HepG2 (cell line): ENCODE measurements around the gene SMYD4. TPM values are rescaled to one million over a fixed set of nuclear protein-coding genes. Genes with fewer than 3 reads are reported as not detected.
A peak's percentile ranks its signal among the peaks of the same experiment; 100 is the strongest.

ENCODE experiments used
- ARNT ChIP-seq: fragments of 450-650 bp; IDR thresholded peaks from 2 replicates; pipeline ENCODE4 v1.6.1; 2017
- ATAD3A ChIP-seq: sonication (generic); formaldehyde crosslinking; IDR thresholded peaks from 2 replicates; pipeline ENCODE4 v1.4.0; 2020; ENCODE audit warnings: missing genetic modification reagents
- ATF1 ChIP-seq: IDR thresholded peaks from 2 replicates; pipeline ENCODE4 v1.6.1; 2016; ENCODE audit warnings: mild to moderate bottlenecking, control low read depth
- CEBPB ChIP-seq: IDR thresholded peaks from 2 replicates; pipeline ENCODE4 v1.6.1; 2011; ENCODE audit warnings: low read depth, low read length, improper control_type of control experiment, borderline replicate concordance
- FOSL2 ChIP-seq: sonication (generic); formaldehyde crosslinking; IDR thresholded peaks from 2 replicates; pipeline ENCODE4 v1.4.0; 2020; ENCODE audit warnings: missing genetic modification reagents
- HMG20B ChIP-seq: conservative IDR thresholded peaks from 2 replicates; pipeline ENCODE4 v1.6.1; 2016; ENCODE audit warnings: missing genetic modification reagents, missing compliant biosample characterization
- PHF8 ChIP-seq: sonication (generic); formaldehyde crosslinking; IDR thresholded peaks from 2 replicates; pipeline ENCODE4 v1.5.0; 2020; ENCODE audit warnings: missing genetic modification reagents
- RARA ChIP-seq: IDR thresholded peaks from 2 replicates; pipeline ENCODE4 v1.6.1; 2016; ENCODE audit warnings: missing genetic modification reagents, missing compliant biosample characterization
- ZNF12 ChIP-seq: sonication (generic); formaldehyde crosslinking; IDR thresholded peaks from 2 replicates; pipeline ENCODE4 v1.5.0; 2020; ENCODE audit warnings: missing genetic modification reagents
- ZNF451 ChIP-seq: sonication (generic); formaldehyde crosslinking; IDR thresholded peaks from 2 replicates; pipeline ENCODE4 v1.5.0; 2020; ENCODE audit warnings: mild to moderate bottlenecking, missing genetic modification reagents
- ZNF549 ChIP-seq: sonication (generic); formaldehyde crosslinking; IDR thresholded peaks from 2 replicates; pipeline ENCODE4 v1.5.0; 2020; ENCODE audit warnings: missing genetic modification reagents
- ZNF598 ChIP-seq: sonication (generic); formaldehyde crosslinking; IDR thresholded peaks from 2 replicates; pipeline ENCODE4 v1.5.1; 2020; ENCODE audit warnings: mild to moderate bottlenecking, missing genetic modification reagents, borderline replicate concordance
- polyA plus RNA-seq, 8 experiments: library from polyadenylated mRNA; depleted of rRNA in 3 of 8; stranded (reverse) in 7 of 8; unstranded in 1 of 8; fragments of >200 nt; fragmentation: Illumina TruSeq in 4 of 8; extraction: Trizol in 4 of 8; gene quantifications; 2 replicates each; pipeline versions ENCODE4 v1.2.1 to v1.2.3, GENCODE V29; 2011 to 2016; ENCODE audit warnings: low read depth in 4 of 8, missing spikeins in 1 of 8, mixed read lengths in 1 of 8; ENCODE audit not compliant: insufficient read depth in 1 of 8
- total RNA-seq, 5 experiments: library from RNA; depleted of rRNA; stranded (reverse); fragments of >200 nt; fragmentation: Illumina TruSeq; extraction: Trizol; gene quantifications; 2 replicates each; pipeline ENCODE4 v1.2.3, GENCODE V29; 2016; ENCODE audit warnings: low read depth in 1 of 5
- TF ChIP-seq, protein P1 (sequence below): sonication (generic); formaldehyde crosslinking; IDR thresholded peaks from 2 replicates; pipeline ENCODE4 v1.9.0; 2021; ENCODE audit warnings: mild to moderate bottlenecking, missing genetic modification reagents
- TF ChIP-seq, protein P2 (sequence below): sonication (generic); formaldehyde crosslinking; IDR thresholded peaks from 2 replicates; pipeline ENCODE4 v1.4.0; 2020; ENCODE audit warnings: missing genetic modification reagents, borderline replicate concordance
- TF ChIP-seq, protein P3 (sequence below): sonication (generic); formaldehyde crosslinking; IDR thresholded peaks from 2 replicates; pipeline ENCODE4 v1.4.0; 2020; ENCODE audit warnings: mild to moderate bottlenecking, low read depth, missing genetic modification reagents
- TF ChIP-seq, protein P4 (sequence below): sonication (generic); formaldehyde crosslinking; IDR thresholded peaks from 2 replicates; pipeline ENCODE4 v1.4.0; 2020; ENCODE audit warnings: missing genetic modification reagents, borderline replicate concordance
- TF ChIP-seq, protein P5 (sequence below): sonication (generic); formaldehyde crosslinking; IDR thresholded peaks from 2 replicates; pipeline ENCODE4 v1.5.0; 2020; ENCODE audit warnings: missing genetic modification reagents

The SMYD4 gene
- total and polyA plus RNA-seq, 2 of the 13 experiments (the other 11 are each of a cell fraction or from before 2014, with no cell fraction given), result 7.4 to 11.3 TPM

DNA sequence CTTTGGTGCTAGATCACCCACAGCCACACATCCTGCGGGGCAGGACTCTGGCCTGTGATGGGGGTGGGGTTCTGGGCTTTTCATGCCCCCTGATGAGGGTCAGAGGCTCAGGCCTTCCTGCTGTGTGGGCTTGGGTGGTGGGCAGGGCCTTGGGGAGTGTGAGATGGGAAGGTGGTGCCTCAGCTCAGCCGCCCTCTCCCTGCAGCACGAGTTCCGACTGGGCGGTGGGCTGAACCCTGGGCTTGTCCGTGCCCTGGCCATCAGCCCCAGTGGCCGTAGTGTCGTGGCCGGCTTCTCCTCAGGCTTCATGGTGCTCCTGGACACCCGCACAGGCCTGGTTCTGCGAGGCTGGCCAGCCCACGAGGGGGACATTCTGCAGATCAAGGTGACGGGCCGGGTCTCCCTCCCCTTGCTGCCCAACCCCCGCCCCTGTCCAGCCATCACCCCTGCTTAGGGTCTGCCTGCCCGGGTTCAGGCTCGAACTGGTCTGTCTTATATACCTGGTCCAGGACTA is 93.8 kb downstream of the SMYD4 start (continued):
- TF ChIP-seq, protein P1, sequence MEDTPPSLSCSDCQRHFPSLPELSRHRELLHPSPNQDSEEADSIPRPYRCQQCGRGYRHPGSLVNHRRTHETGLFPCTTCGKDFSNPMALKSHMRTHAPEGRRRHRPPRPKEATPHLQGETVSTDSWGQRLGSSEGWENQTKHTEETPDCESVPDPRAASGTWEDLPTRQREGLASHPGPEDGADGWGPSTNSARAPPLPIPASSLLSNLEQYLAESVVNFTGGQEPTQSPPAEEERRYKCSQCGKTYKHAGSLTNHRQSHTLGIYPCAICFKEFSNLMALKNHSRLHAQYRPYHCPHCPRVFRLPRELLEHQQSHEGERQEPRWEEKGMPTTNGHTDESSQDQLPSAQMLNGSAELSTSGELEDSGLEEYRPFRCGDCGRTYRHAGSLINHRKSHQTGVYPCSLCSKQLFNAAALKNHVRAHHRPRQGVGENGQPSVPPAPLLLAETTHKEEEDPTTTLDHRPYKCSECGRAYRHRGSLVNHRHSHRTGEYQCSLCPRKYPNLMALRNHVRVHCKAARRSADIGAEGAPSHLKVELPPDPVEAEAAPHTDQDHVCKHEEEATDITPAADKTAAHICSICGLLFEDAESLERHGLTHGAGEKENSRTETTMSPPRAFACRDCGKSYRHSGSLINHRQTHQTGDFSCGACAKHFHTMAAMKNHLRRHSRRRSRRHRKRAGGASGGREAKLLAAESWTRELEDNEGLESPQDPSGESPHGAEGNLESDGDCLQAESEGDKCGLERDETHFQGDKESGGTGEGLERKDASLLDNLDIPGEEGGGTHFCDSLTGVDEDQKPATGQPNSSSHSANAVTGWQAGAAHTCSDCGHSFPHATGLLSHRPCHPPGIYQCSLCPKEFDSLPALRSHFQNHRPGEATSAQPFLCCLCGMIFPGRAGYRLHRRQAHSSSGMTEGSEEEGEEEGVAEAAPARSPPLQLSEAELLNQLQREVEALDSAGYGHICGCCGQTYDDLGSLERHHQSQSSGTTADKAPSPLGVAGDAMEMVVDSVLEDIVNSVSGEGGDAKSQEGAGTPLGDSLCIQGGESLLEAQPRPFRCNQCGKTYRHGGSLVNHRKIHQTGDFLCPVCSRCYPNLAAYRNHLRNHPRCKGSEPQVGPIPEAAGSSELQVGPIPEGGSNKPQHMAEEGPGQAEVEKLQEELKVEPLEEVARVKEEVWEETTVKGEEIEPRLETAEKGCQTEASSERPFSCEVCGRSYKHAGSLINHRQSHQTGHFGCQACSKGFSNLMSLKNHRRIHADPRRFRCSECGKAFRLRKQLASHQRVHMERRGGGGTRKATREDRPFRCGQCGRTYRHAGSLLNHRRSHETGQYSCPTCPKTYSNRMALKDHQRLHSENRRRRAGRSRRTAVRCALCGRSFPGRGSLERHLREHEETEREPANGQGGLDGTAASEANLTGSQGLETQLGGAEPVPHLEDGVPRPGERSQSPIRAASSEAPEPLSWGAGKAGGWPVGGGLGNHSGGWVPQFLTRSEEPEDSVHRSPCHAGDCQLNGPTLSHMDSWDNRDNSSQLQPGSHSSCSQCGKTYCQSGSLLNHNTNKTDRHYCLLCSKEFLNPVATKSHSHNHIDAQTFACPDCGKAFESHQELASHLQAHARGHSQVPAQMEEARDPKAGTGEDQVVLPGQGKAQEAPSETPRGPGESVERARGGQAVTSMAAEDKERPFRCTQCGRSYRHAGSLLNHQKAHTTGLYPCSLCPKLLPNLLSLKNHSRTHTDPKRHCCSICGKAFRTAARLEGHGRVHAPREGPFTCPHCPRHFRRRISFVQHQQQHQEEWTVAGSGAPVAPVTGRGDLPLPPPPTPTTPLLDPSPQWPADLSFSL (CRISPR knock-in tag), result no peak
- no peak for TF ChIP-seq PHF8 (CRISPR knock-in tag)
- TF ChIP-seq, protein P2, sequence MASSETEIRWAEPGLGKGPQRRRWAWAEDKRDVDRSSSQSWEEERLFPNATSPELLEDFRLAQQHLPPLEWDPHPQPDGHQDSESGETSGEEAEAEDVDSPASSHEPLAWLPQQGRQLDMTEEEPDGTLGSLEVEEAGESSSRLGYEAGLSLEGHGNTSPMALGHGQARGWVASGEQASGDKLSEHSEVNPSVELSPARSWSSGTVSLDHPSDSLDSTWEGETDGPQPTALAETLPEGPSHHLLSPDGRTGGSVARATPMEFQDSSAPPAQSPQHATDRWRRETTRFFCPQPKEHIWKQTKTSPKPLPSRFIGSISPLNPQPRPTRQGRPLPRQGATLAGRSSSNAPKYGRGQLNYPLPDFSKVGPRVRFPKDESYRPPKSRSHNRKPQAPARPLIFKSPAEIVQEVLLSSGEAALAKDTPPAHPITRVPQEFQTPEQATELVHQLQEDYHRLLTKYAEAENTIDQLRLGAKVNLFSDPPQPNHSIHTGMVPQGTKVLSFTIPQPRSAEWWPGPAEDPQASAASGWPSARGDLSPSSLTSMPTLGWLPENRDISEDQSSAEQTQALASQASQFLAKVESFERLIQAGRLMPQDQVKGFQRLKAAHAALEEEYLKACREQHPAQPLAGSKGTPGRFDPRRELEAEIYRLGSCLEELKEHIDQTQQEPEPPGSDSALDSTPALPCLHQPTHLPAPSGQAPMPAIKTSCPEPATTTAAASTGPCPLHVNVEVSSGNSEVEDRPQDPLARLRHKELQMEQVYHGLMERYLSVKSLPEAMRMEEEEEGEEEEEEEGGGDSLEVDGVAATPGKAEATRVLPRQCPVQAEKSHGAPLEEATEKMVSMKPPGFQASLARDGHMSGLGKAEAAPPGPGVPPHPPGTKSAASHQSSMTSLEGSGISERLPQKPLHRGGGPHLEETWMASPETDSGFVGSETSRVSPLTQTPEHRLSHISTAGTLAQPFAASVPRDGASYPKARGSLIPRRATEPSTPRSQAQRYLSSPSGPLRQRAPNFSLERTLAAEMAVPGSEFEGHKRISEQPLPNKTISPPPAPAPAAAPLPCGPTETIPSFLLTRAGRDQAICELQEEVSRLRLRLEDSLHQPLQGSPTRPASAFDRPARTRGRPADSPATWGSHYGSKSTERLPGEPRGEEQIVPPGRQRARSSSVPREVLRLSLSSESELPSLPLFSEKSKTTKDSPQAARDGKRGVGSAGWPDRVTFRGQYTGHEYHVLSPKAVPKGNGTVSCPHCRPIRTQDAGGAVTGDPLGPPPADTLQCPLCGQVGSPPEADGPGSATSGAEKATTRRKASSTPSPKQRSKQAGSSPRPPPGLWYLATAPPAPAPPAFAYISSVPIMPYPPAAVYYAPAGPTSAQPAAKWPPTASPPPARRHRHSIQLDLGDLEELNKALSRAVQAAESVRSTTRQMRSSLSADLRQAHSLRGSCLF, result no peak
- TF ChIP-seq ATF1 (CRISPR knock-in tag), result no peak
- no peak for TF ChIP-seq ARNT
- TF ChIP-seq HMG20B (CRISPR knock-in tag), result no peak
- TF ChIP-seq ZNF12 (CRISPR knock-in tag), result no peak
- TF ChIP-seq, protein P3, sequence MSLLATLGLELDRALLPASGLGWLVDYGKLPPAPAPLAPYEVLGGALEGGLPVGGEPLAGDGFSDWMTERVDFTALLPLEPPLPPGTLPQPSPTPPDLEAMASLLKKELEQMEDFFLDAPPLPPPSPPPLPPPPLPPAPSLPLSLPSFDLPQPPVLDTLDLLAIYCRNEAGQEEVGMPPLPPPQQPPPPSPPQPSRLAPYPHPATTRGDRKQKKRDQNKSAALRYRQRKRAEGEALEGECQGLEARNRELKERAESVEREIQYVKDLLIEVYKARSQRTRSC (CRISPR knock-in tag), result no peak
- TF ChIP-seq RARA (CRISPR knock-in tag), result no peak
- no peak for TF ChIP-seq CEBPB
- peak; percentile 21; the same call in 1 of the 2 replicates for TF ChIP-seq ZNF598 (CRISPR knock-in tag)
- TF ChIP-seq FOSL2, result no peak
- TF ChIP-seq ATAD3A (CRISPR knock-in tag), result no peak
- TF ChIP-seq, protein P4, sequence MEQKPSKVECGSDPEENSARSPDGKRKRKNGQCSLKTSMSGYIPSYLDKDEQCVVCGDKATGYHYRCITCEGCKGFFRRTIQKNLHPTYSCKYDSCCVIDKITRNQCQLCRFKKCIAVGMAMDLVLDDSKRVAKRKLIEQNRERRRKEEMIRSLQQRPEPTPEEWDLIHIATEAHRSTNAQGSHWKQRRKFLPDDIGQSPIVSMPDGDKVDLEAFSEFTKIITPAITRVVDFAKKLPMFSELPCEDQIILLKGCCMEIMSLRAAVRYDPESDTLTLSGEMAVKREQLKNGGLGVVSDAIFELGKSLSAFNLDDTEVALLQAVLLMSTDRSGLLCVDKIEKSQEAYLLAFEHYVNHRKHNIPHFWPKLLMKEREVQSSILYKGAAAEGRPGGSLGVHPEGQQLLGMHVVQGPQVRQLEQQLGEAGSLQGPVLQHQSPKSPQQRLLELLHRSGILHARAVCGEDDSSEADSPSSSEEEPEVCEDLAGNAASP (CRISPR knock-in tag), result no peak
- TF ChIP-seq ZNF549, result no peak
- TF ChIP-seq, protein P5, sequence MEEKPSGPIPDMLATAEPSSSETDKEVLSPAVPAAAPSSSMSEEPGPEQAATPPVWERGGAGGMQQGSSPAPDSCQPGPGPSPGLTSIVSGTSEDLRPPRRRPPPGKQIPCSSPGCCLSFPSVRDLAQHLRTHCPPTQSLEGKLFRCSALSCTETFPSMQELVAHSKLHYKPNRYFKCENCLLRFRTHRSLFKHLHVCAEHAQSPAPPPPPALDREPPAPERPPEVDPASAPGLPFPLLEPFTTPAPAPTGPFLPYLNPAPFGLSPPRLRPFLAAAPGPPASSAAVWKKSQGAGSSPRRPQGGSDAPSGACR (CRISPR knock-in tag), result no peak
- no peak for TF ChIP-seq ZNF451
